ENCODE results near the gene MED25.

The MED25 gene

DNA sequence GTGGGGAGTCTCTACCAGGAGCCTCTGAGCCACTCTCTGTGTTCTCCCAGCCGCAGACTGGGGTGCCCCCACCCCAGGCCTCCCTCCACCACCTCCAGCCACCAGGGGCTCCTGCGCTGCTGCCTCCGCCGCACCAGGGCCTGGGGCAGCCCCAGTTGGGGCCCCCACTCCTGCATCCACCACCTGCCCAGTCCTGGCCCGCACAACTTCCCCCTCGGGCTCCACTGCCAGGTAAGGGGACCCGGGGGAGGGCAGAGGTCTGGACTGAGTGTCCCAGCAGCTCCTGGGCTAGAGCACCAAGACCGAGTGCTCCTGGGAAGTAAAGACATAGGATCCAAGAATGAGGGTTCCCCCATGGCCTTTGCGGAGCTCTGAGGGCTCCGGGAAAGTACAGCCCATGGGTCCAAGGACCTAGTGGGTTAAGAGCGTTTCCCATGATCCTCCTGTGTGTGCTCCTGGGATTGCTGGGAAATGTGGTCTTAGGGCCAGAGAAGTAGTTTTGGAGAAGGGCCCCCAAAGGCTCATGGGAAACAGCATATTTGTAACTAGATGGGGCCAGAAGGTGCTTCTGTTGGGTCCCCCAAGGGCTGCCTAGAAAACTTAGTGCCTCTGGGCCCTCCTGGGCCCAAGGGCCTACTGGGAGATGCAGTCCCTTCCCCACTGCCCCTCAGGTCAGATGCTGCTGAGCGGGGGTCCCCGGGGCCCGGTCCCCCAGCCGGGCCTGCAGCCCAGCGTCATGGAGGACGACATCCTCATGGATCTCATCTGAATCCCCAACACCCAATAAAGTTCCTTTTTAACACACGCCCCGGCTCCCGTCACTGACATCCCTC lies 18.3 kb downstream of the MED25 start:
- no peak for TF ChIP-seq CTCF (IDR thresholded peaks at IDR 0.05)
- H3K36me3 ChIP-seq = peaks cover 96% of the 10 kb centered on the region
- H3K9me3 ChIP-seq = no peaks in the 10 kb centered on the region
- peaks cover 20% of the 10 kb centered on the region in 2 experiments for H3K4me1 ChIP-seq (ENCODE audit: control insufficient read depth in 1 of 2, insufficient read depth in 1 of 2, low read depth in 1 of 2, low read length in 1 of 2)
- no peak overlapping the region for H3K27ac ChIP-seq
- H3K4me3 ChIP-seq (ENCODE audit: low read depth in 1 of 2, low read length in 1 of 2) = no peak overlapping the region
- no peaks in the 10 kb centered on the region for H3K27me3 ChIP-seq

DNA sequence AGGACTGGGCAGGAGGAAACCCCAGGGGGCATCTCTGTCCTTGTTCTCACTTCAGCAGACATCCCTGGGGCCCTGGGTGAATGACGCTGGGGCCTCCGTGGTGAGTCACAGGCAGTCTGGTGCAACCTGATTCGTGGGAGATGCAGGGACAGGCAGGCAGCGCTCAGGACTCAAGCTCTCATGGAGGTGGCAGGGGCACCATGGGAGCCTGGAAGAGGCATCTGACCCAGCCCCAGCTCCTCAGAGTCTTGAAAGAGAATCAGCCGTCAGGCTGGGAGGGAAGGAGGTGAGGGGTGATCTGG lies 18.9 kb downstream of the MED25 start:
- Histone ChIP-seq H3K27ac (no peak overlapping the region), H3K4me3 (ENCODE audit: low read depth in 1 of 2, low read length in 1 of 2) (no peak overlapping the region), H3K27me3 (no peaks in the 10 kb centered on the region), H3K9me3 (no peaks in the 10 kb centered on the region), H3K4me1 (ENCODE audit: control insufficient read depth in 1 of 2, insufficient read depth in 1 of 2, low read depth in 1 of 2, low read length in 1 of 2) (peaks cover 14 to 15% of the 10 kb centered on the region in 2 experiments), H3K36me3 (peaks cover 90% of the 10 kb centered on the region)
- no peak for TF ChIP-seq CTCF (IDR thresholded peaks at IDR 0.05)

DNA sequence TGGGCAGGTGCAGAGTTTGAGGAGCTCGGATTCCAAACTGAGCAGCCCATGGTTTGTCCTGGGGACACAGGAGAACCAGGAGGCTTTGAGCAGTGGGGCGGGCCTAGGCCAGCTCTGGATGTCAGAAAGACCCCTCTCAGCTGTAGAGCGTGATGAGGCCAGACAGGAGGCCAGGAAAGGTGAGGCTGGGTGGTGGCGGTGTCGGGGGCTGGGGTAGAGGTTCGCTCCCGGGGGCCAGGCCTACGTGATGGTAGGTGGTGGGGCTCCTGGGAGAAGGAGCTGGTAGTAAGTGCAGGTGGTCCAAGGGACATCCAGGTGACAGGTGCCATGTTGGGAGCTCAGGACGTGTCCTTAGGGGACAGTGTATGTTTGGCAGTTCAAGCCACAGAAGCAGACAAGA lies 19.3 kb downstream of the MED25 start:
- Histone ChIP-seq H3K4me3 (ENCODE audit: low read depth in 1 of 2, low read length in 1 of 2) (no peak overlapping the region), H3K36me3 (peaks cover 86% of the 10 kb centered on the region), H3K27ac (no peak overlapping the region), H3K9me3 (no peaks in the 10 kb centered on the region), H3K27me3 (no peaks in the 10 kb centered on the region), H3K4me1 (ENCODE audit: control insufficient read depth in 1 of 2, insufficient read depth in 1 of 2, low read depth in 1 of 2, low read length in 1 of 2) (peaks cover 9 to 10% of the 10 kb centered on the region in 2 experiments)
- TF ChIP-seq CTCF (IDR thresholded peaks at IDR 0.05) = no peak

DNA sequence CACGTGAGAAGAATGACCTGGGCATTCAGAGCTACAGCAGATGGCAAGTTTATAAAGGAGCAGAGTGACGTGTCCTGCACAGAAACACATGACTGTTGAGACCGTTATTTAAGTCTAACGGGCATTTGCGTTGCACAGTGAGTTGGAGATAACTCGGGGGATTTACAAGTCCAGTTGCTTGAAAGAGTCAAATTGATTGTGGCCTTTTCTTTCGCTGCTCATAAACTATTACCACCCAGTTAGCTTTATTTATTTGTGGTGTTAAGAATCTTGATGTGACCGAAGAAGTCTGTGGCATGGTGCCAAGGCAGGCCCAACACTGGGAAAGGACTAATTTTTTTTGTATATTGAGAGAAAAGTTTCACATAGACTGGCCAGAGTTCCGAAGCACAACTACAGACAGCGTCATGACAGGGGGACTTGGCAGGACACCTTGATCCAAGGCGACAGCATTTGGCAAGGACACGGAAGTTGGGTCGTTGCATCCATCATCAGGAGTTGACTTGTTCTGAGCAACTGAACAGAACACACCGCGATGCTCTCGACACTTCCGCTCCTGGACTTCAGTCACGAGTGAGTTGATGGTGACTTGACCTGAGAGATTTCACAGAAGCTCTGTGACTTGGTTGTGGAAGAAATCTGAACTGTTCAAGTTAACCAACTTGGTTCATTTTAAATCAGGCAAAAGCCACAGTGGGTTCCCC lies 20.9 kb downstream of the MED25 start:
- peaks cover 2 to 3% of the 10 kb centered on the region in 2 experiments for H3K4me1 ChIP-seq (ENCODE audit: control insufficient read depth in 1 of 2, insufficient read depth in 1 of 2, low read depth in 1 of 2, low read length in 1 of 2)
- no peaks in the 10 kb centered on the region for H3K27me3 ChIP-seq
- peaks cover 71% of the 10 kb centered on the region for H3K36me3 ChIP-seq
- no peak overlapping the region for H3K4me3 ChIP-seq (ENCODE audit: low read depth in 1 of 2, low read length in 1 of 2)
- peak overlapping the region; percentile 7 for H3K27ac ChIP-seq
- no peaks in the 10 kb centered on the region for H3K9me3 ChIP-seq
- no peak for TF ChIP-seq CTCF (IDR thresholded peaks at IDR 0.05)

- Histone ChIP-seq H3K4me1 (ENCODE audit: control insufficient read depth in 1 of 2, insufficient read depth in 1 of 2, low read depth in 1 of 2, low read length in 1 of 2) (peaks cover 9% of the 10 kb centered on the region in 2 experiments), H3K36me3 (peaks cover 64% of the 10 kb centered on the region), H3K27me3 (no peaks in the 10 kb centered on the region), H3K9me3 (no peaks in the 10 kb centered on the region), H3K27ac (peak overlapping the region; percentile 7), H3K4me3 (ENCODE audit: low read depth in 1 of 2, low read length in 1 of 2) (no peak overlapping the region)
- TF ChIP-seq CTCF (IDR thresholded peaks at IDR 0.05) = no peak
Observed at GRCh38 chr19:49839713-49840112, 21.6 kb downstream of the MED25 start.
